ENCODE measurements around the gene AKR7A2.
"Not testable (repeated sequence)": the region's sequence is repeated elsewhere in the genome, so short reads cannot be mapped to it uniquely, and the experiment has no call there.

The AKR7A2 gene

GRCh38 chr1:19294638-19295037, 17.3 kb downstream of the AKR7A2 start:
- no peak for DNase-seq

GRCh38 chr1:19289244-19289643, 22.7 kb downstream of the AKR7A2 start:
- DNase-seq, result no peak

GRCh38 chr1:19288324-19289241, 23.4 kb downstream of the AKR7A2 start, which contains the start of gene AKR7A3:
TSS of gene AKR7A3 (minus strand) at chr1:19288770. CDS start at chr1:19288709, 61 bp downstream.
- not testable (repeated sequence) for DNase-seq

GRCh38 chr1:19287436-19288185, 24.3 kb downstream of the AKR7A2 start:
- no peak for DNase-seq

GRCh38 chr1:19285807-19286206, 26.1 kb downstream of the AKR7A2 start:
- not testable (repeated sequence) for DNase-seq

GRCh38 chr1:19285366-19285765, 26.6 kb downstream of the AKR7A2 start:
- not testable (repeated sequence) for DNase-seq

GRCh38 chr1:19284881-19285280, 27.1 kb downstream of the AKR7A2 start:
- no peak for DNase-seq

- DNase-seq, result no peak
Measured at GRCh38 chr1:19283891-19284290, 28.1 kb downstream of the AKR7A2 start.

- DNase-seq, result no peak
Measured at GRCh38 chr1:19274636-19275035, 37.3 kb downstream of the AKR7A2 start.

- DNase-seq, result not testable (repeated sequence)
Measured at GRCh38 chr1:19273844-19274531, 38.0 kb downstream of the AKR7A2 start.

GRCh38 chr1:19273106-19273843, 38.7 kb downstream of the AKR7A2 start:
- DNase-seq, result no peak

GRCh38 chr1:19272064-19272463, 39.9 kb downstream of the AKR7A2 start:
- DNase-seq, result no peak

- not testable (repeated sequence) for DNase-seq
Measured at GRCh38 chr1:19270343-19270730, 41.6 kb downstream of the AKR7A2 start.

GRCh38 chr1:19269427-19270342, 42.3 kb downstream of the AKR7A2 start:
- not testable (repeated sequence) for DNase-seq

GRCh38 chr1:19268445-19268844, 43.5 kb downstream of the AKR7A2 start:
- no peak for DNase-seq

GRCh38 chr1:19262744-19263143, 49.2 kb downstream of the AKR7A2 start:
- DNase-seq, result no peak

GRCh38 chr1:19262047-19262446, 49.9 kb downstream of the AKR7A2 start:
- no peak for DNase-seq

GRCh38 chr1:19260211-19261138, 51.5 kb downstream of the AKR7A2 start:
- DNase-seq, result peak; percentile 86

- no peak for DNase-seq
Measured at GRCh38 chr1:19258353-19258752, 53.6 kb downstream of the AKR7A2 start.

Measured in fibroblast of skin of right biceps (primary cell).